ENCODE data around the gene CHSY1. TPM values are rescaled to one million over a fixed set of nuclear protein-coding genes. Genes with fewer than 3 reads are reported as not detected.
A peak's percentile ranks its signal among the peaks of the same experiment; 100 is the strongest.

Gene CHSY1
- total RNA-seq, 1 experiment from 2014 or later = 26.1 TPM

GRCh38 chr15:101269479-101270223 is 17.8 kb upstream of the CHSY1 start:
- DNase-seq (ENCODE audit: low read depth) = no peak

- DNase-seq (ENCODE audit: low read depth) = peak; percentile 49
Observed at GRCh38 chr15:101267320-101268104, 15.7 kb upstream of the CHSY1 start.

GRCh38 chr15:101266787-101267186 is 14.9 kb upstream of the CHSY1 start:
- no peak for DNase-seq (ENCODE audit: low read depth)

- DNase-seq (ENCODE audit: low read depth) = no peak
Observed at GRCh38 chr15:101266034-101266433, 14.2 kb upstream of the CHSY1 start.

GRCh38 chr15:101264911-101265641 is 13.2 kb upstream of the CHSY1 start:
- DNase-seq (ENCODE audit: low read depth) = no peak

- no peak for DNase-seq (ENCODE audit: low read depth)
Observed at GRCh38 chr15:101264011-101264410, 12.2 kb upstream of the CHSY1 start.

GRCh38 chr15:101262551-101262950 is 10.7 kb upstream of the CHSY1 start:
- DNase-seq (ENCODE audit: low read depth) = no peak

- DNase-seq (ENCODE audit: low read depth) = peak; percentile 61
Observed at GRCh38 chr15:101258238-101259144, 6.6 kb upstream of the CHSY1 start.

- DNase-seq (ENCODE audit: low read depth) = peak; percentile 39
Observed at GRCh38 chr15:101256757-101257156, 4.9 kb upstream of the CHSY1 start.

GRCh38 chr15:101255615-101256241 is 3.9 kb upstream of the CHSY1 start:
- no peak for DNase-seq (ENCODE audit: low read depth)

- DNase-seq (ENCODE audit: low read depth) = no peak
Observed at GRCh38 chr15:101255051-101255395, 3.2 kb upstream of the CHSY1 start.

- DNase-seq (ENCODE audit: low read depth) = no peak
Observed at GRCh38 chr15:101254157-101255050, 2.6 kb upstream of the CHSY1 start.

- DNase-seq (ENCODE audit: low read depth) = no peak
Observed at GRCh38 chr15:101252836-101253235, 988 bp upstream of the CHSY1 start.

- peak; percentile 23 for DNase-seq (ENCODE audit: low read depth)
Observed at GRCh38 chr15:101250873-101251829, 697 bp downstream of the CHSY1 start.

- peak; percentile 52 for DNase-seq (ENCODE audit: low read depth)
Observed at GRCh38 chr15:101250341-101250831, 1.5 kb downstream of the CHSY1 start.

GRCh38 chr15:101248274-101248673 is 3.6 kb downstream of the CHSY1 start:
- no peak for DNase-seq (ENCODE audit: low read depth)

GRCh38 chr15:101246824-101247745 is 4.8 kb downstream of the CHSY1 start:
- DNase-seq (ENCODE audit: low read depth) = no peak
